GM23248 (cell line): ENCODE measurements around the gene DBH. TPM values are rescaled to one million over a fixed set of nuclear protein-coding genes. Genes with fewer than 3 reads are reported as not detected.

Source experiments
- DNase-seq: peaks from one replicate; pipeline ENCODE4 v3.0.0-alpha.2; 2015
- H2AFZ ChIP-seq: fragments of 200-600 bp; sonication (generic); 2 replicates; pipeline ENCODE4 v1.6.1; 2016; ENCODE audit warnings: antibody characterized with exemption
- H3F3A ChIP-seq: fragments of 200-600 bp; sonication (generic); 2 replicates; pipeline ENCODE4 v1.6.1; 2016; ENCODE audit warnings: mild to moderate bottlenecking, antibody characterized with exemption, mixed run types; ENCODE audit not compliant: insufficient read depth
- H3K27ac ChIP-seq: fragments of 200-600 bp; sonication (generic); 2 replicates; pipeline ENCODE4 v1.5.1; 2016; ENCODE audit warnings: mild to moderate bottlenecking
- H3K27me3 ChIP-seq: fragments of 200-600 bp; sonication (generic); replicated peaks from 2 replicates; pipeline ENCODE4 v1.6.1; 2016; ENCODE audit warnings: mild to moderate bottlenecking; ENCODE audit not compliant: insufficient read depth
- H3K36me3 ChIP-seq: fragments of 200-600 bp; sonication (generic); 2 replicates; pipeline ENCODE4 v1.6.1; 2016; ENCODE audit warnings: low read depth, mild to moderate bottlenecking
- H3K4me1 ChIP-seq: fragments of 200-600 bp; sonication (generic); 2 replicates; pipeline ENCODE4 v1.6.1; 2016; ENCODE audit warnings: mild to moderate bottlenecking; ENCODE audit not compliant: insufficient read depth
- H3K4me2 ChIP-seq: fragments of 200-600 bp; sonication (generic); one replicate; pipeline ENCODE4 v1.6.1; 2016; ENCODE audit warnings: mild to moderate bottlenecking; ENCODE audit not compliant: unreplicated experiment
- H3K4me3 ChIP-seq: fragments of 200-600 bp; sonication (generic); 2 replicates; pipeline ENCODE4 v1.5.1; 2016; ENCODE audit warnings: mild to moderate bottlenecking
- H3K79me2 ChIP-seq: fragments of 200-600 bp; sonication (generic); 2 replicates; pipeline ENCODE4 v1.6.1; 2016; ENCODE audit warnings: mild to moderate bottlenecking; ENCODE audit not compliant: insufficient read depth
- H3K9ac ChIP-seq: fragments of 200-600 bp; sonication (generic); 2 replicates; pipeline ENCODE4 v1.6.1; 2016; ENCODE audit warnings: mild to moderate bottlenecking
- H3K9me2 ChIP-seq: fragments of 200-600 bp; sonication (generic); 2 replicates; pipeline ENCODE4 v1.6.1; 2016; ENCODE audit warnings: mixed run types, mild to moderate bottlenecking, moderate library complexity; ENCODE audit not compliant: insufficient read depth
- H3K9me3 ChIP-seq: fragments of 200-600 bp; sonication (generic); one replicate; pipeline ENCODE4 v1.6.1; 2017; ENCODE audit warnings: low read depth
- H4K20me1 ChIP-seq: fragments of 200-600 bp; sonication (generic); 2 replicates; pipeline ENCODE4 v1.6.0; 2016; ENCODE audit not compliant: insufficient read depth
- EZH2 ChIP-seq: fragments of 200-600 bp; sonication (generic); IDR thresholded peaks from 2 replicates; pipeline ENCODE4 v1.6.1; 2018; ENCODE audit warnings: antibody characterized with exemption, mild to moderate bottlenecking; ENCODE audit not compliant: insufficient read depth, poor library complexity, severe bottlenecking
- EZH2phosphoT487 ChIP-seq: fragments of 200-600 bp; sonication (generic); IDR thresholded peaks from 2 replicates; pipeline ENCODE4 v1.6.1; 2018; ENCODE audit warnings: antibody characterized with exemption, moderate library complexity, mild to moderate bottlenecking, low read depth; ENCODE audit not compliant: insufficient read depth
- WGBS, 2 experiments: methylation state at CpG; one replicate each; pipeline ENCODE4 v1.1.6; 2015 to 2017; ENCODE audit warnings: low lambda C conversion rate in 2 of 2, low coverage in 1 of 2; ENCODE audit errors: missing lambda C conversion rate in 2 of 2; 5-methylcytosine and 5-hydroxymethylcytosine counted together
- in situ Hi-C: fragments of 300-500 bp; cut with MboI; formaldehyde crosslinking; loops from 2 replicates; pipeline ENCODE4 v1.15.0; 2020
- polyA plus RNA-seq: library from polyadenylated mRNA; unstranded; fragments of >200 nt; fragmentation: Nextera tagmentation; extraction: Ambion mirVana; gene quantifications from 2 replicates; pipeline ENCODE4 v1.2.1, GENCODE V29; 2016
- total RNA-seq: library from RNA; depleted of rRNA; stranded (reverse); fragments of >200 nt; shearing (Covaris generic); gene quantifications from 2 replicates; pipeline ENCODE4 v1.2.3, GENCODE V29; 2014; rRNA removed

DBH gene
- total and polyA plus RNA-seq, 2 experiments from 2014 or later, result not detected

DNA sequence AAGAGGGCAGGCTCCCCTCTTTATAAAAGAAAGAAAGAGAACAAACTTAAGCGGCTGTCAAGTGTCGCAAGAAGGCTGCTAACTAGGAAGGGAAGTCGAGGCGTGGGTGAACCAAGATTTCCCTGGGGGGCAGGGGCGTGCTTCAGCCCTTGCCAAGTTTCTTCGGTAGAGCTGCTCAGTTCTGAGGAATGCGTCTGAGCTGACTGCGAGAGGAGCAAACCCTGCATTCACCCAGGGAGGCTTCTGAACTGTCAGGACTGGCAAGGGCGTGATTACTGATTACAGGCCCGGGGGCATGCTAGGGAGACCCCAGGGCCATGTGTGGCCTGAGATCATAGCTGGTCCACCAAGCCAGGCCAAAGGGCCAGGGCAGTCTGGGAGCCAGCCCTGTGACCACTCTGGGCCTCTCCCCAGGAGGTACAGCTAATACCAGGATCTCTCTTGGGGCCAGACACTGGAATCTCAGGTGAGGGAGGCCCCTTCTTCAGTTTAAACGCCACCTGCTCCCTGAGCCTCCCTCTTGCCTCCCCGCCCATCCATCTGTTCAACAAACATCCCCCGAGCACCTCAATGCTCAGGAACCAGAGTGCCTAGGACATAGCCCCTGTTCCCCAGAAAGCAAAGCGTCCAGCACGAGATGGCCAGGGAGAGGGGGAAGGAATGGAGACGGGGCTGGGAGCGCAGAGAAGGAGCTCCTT is 71.1 kb downstream of the DBH start:
- Histone ChIP-seq H3K9ac (no peak overlapping the region), H3K9me3 (no peaks in the 10 kb centered on the region), H3K27me3 (0 out of 2 replicates have a peak, but pooled peaks cover 4% of the 10 kb centered on the region), H3K27ac (no peak overlapping the region), H3K79me2 (no peaks in the 10 kb centered on the region), H3F3A (no peaks in the 10 kb centered on the region), H3K9me2 (no peaks in the 10 kb centered on the region), H3K4me2 (no peak overlapping the region), H4K20me1 (no peaks in the 10 kb centered on the region), H2AFZ (no peak overlapping the region), H3K36me3 (no peaks in the 10 kb centered on the region), H3K4me3 (no peak overlapping the region), H3K4me1 (no peaks in the 10 kb centered on the region)
- peak; percentile 55 for DNase-seq
- TF ChIP-seq EZH2, result no peak
- TF ChIP-seq EZH2phosphoT487, result no peak
- WGBS, 2 experiments, result 48 to 55% methylated on average over 17 of the region's 17 CpGs
- in situ Hi-C loops, result no loop called here

DNA sequence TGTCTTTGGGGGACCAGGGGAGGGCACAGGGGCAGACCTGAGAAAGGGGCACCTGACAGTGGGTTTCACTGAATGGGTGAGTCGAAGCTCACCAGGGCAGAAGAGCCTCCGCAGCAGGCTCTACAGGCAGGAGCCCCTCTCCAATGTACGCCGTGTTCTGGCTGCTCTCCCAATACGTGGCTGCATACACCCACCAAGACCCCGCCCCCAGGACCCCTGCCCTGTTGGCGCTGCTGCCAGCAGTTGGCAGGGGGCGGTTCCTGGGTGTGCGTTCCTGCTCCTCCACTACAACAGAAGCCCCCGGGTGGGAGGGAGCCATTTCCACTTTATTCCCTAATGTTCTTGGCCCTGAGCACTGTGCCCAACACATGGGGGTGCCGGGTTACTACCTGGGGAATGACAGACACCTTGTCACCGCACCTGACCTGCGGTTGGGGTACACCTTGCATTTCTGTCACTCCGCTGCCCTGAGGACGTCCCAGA is 71.6 kb downstream of the DBH start:
- in situ Hi-C loops, result no loop called here
- no peak overlapping the region for H3K4me2 ChIP-seq
- H3K4me3 ChIP-seq, result no peak overlapping the region
- H3K27ac ChIP-seq, result no peak overlapping the region
- no peak for DNase-seq
- H3K9ac ChIP-seq, result no peak overlapping the region
- H3K9me2 ChIP-seq, result no peaks in the 10 kb centered on the region
- H3K79me2 ChIP-seq, result no peaks in the 10 kb centered on the region
- H2AFZ ChIP-seq, result no peak overlapping the region
- 68 to 73% methylated on average over 13 to 15 of the region's 15 CpGs for WGBS, 2 experiments
- no peaks in the 10 kb centered on the region for H3K4me1 ChIP-seq
- H3K9me3 ChIP-seq, result no peaks in the 10 kb centered on the region
- TF ChIP-seq EZH2, result no peak
- no peak for TF ChIP-seq EZH2phosphoT487
- H3K27me3 ChIP-seq, result 0 out of 2 replicates have a peak, but pooled peaks cover 4% of the 10 kb centered on the region
- H3F3A ChIP-seq, result no peaks in the 10 kb centered on the region
- no peaks in the 10 kb centered on the region for H4K20me1 ChIP-seq
- no peaks in the 10 kb centered on the region for H3K36me3 ChIP-seq

DNA sequence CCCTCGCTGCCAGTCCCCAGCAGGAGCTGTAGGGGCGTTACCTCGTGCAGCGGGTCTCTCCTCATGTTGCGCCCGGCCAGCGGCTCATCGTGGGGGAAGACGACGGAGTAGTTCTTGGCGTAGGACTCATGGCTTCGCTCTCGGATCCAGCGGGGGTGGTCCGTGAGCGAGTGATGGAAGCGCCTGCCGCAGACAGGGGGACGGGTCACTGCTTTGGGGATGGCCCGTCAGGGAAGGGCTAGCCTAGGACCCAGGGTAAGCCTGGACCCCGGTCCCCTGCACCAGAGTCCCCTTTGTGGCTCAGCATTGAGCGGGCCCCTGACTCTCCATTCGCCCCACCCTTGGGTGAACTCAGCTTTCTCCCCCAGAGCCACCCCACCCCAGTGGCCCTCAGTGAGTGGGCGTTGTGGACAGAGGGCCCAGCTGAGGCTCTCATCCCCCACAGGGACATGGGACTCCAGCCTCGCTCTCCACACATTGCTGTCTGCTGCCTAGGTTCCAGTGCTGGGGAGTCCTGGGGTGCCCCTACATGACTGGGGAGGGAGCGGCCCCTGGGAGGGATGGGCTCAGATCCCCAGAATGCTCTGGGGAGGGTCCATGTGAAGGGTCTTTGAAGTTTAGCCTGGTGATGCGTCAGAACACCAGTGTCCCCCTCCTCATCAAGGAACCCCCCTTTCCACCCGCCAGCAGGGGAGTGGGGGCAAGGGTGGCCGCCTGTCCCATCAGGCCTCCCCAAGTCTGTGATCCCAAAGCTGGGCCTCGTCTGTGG is 72.3 kb downstream of the DBH start:
- no peak overlapping the region for H3K9ac ChIP-seq
- no peaks in the 10 kb centered on the region for H4K20me1 ChIP-seq
- no peaks in the 10 kb centered on the region for H3K9me3 ChIP-seq
- whole genome bisulfite sequencing, 2 experiments, result 73 to 77% methylated on average over 22 to 30 of the region's 30 CpGs
- H3K27me3 ChIP-seq, result no peaks in the 10 kb centered on the region
- in situ Hi-C loops, result no loop called here
- H2AFZ ChIP-seq, result no peak overlapping the region
- H3K4me1 ChIP-seq, result no peaks in the 10 kb centered on the region
- H3K4me2 ChIP-seq, result no peak overlapping the region
- H3K9me2 ChIP-seq, result no peaks in the 10 kb centered on the region
- H3K4me3 ChIP-seq, result no peak overlapping the region
- H3K79me2 ChIP-seq, result no peaks in the 10 kb centered on the region
- H3K27ac ChIP-seq, result no peak overlapping the region
- TF ChIP-seq EZH2phosphoT487 (no peak), EZH2 (no peak)
- H3F3A ChIP-seq, result no peaks in the 10 kb centered on the region
- H3K36me3 ChIP-seq, result no peaks in the 10 kb centered on the region
- DNase-seq, result no peak

Other genes with a start within 250 kb of the DBH start
- gene REXO4, start 218.4 kb upstream of the DBH start, total RNA-seq, result 17.3 and 26.9 TPM in 2 replicates
- 17.5 and 22.1 TPM in 2 replicates for gene REXO4, start 218.4 kb upstream of the DBH start, polyA plus RNA-seq
- 2.1 and 2.2 TPM in 2 replicates for gene ADAMTS13, start 214.0 kb upstream of the DBH start, total RNA-seq
- gene ADAMTS13, start 214.0 kb upstream of the DBH start, polyA plus RNA-seq, result 0.86 and 1.4 TPM in 2 replicates
- gene CACFD1, start 176.4 kb upstream of the DBH start, total RNA-seq, result 7.0 and 8.5 TPM in 2 replicates
- 4.7 and 5.1 TPM in 2 replicates for gene CACFD1, start 176.4 kb upstream of the DBH start, polyA plus RNA-seq
- gene SLC2A6, start 157.3 kb upstream of the DBH start, total RNA-seq, result 10.1 and 12.0 TPM in 2 replicates
- gene SLC2A6, start 157.3 kb upstream of the DBH start, polyA plus RNA-seq, result 6.8 and 8.6 TPM in 2 replicates
- gene MYMK, start 111.4 kb upstream of the DBH start, total RNA-seq, result not detected in 2 replicates
- gene MYMK, start 111.4 kb upstream of the DBH start, polyA plus RNA-seq, result not detected in 2 replicates
- gene ADAMTSL2, start 101.7 kb upstream of the DBH start, total RNA-seq, result 0.11 TPM in 1 of 2 replicates, not detected in the other
- not detected in 2 replicates for gene ADAMTSL2, start 101.7 kb upstream of the DBH start, polyA plus RNA-seq
- gene FAM163B, start 27.0 kb upstream of the DBH start, total RNA-seq, result not detected in 2 replicates
- not detected in 2 replicates for gene FAM163B, start 27.0 kb upstream of the DBH start, polyA plus RNA-seq
- 0.89 and 2.4 TPM in 2 replicates for gene SARDH, start 102.0 kb downstream of the DBH start, total RNA-seq
- gene SARDH, start 102.0 kb downstream of the DBH start, polyA plus RNA-seq, result 0.16 and 0.30 TPM in 2 replicates